Measurements from ENCODE around the gene RPL22L1.
"Not testable (repeated sequence)": the region's sequence is repeated elsewhere in the genome, so short reads cannot be mapped to it uniquely, and the experiment has no call there.

Gene RPL22L1

DNA sequence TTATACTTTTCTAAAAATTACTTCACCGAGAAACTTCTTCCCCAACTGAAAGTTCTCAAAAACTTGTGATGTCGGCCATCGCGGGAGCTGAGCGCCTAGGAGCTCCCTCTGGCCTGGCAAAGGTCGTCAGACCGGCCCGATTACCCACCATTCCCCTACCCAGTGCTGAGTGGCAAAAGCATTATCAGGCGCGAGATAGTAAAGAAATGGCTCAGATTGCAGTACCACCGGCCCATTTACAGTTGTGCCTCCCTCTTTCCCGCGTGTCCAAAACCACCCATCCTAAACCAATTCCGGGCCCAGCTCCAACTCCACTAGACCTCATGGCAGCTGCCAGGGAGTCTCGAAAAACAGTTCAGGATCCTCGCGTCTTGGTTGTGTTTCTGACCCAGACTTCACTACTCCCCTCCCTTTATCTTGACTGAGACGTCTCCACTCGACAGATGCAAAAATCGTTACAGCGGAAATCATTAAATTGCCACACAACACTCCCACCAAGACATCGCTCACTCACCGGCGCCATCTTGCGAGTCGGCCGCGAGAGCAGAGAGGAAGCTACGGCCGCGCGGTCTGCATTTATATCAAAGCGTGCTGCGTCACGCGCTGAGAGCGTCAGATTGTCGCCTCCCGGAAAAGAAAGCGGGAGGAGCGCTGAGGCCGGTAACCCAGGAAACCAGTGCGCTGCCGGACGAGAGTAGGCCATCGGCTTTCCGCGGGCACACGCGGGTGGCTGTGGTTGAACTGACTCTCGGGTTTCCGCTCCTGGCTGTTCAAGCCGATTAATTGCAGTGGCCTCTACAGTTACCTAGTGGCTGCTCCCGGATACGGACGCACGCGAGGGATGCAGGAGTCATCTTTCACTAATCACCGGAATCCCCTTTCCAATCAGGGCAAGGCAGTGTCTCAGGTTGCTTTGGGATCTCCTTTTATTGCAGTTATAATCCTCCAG, at the start of gene RPL22L1:
Gene RPL22L1 (minus strand): TSS at position 551 of the 949 bp plus-strand sequence. CDS start 28 bp downstream, at position 523.
- DNase-seq = peak; percentile 92 to 93

DNA sequence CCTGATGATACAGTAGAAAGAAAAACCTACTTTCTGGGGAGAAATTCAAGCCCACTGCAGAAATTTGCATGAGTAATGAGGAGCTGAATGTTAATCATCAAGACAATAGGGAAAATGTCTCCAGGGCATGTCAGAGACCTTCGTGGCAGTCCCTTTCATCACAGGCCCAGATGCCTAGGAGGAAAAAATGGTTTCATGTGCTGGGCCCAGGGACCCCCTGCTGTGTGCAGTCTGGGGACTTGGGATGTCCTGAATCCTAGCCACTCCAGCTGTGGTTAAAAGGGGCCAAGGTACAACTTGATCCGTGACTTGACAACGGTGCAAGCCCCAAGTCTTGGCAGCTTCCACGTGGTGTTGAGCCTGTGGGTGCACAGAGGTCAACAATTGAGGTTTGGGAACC, 48.7 kb upstream of the RPL22L1 start:
- no peak for DNase-seq

DNA sequence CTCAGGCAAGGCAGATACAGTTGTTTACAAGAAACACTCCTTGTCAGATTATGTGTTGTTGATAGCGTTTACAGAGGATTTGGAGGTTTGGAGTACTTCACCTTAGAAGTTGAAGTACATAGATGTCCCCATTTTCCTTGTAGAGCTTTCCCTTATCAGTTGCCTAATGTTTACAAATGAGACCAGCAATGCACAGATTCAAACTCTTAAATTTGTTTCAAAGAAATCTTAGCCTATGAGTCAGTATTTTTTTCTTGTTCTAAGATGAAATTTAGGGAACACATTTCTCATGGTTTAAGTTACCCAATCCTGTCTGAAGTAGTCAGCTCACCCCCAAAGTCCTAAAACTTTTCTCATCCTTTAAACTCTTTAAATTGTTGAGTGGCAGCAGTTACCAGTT, 44.7 kb upstream of the RPL22L1 start:
- no peak for DNase-seq

DNA sequence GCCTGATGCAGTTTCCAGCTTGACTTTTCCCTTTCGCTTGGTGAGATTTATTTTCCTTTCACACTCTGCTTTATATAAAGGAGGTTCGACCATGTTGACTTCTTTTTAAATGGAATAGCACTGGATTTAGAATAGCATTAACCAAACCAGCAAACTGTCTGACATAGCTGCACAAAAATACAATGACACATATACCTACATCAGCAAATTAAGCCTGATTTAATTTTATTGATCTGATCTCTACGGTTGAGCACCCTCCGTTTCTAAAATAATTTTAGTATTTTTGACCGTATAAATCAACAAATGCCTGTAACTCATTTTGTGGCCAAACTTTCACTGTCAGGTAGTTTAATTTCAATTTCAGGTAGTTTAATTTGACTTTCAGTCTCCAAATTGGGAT, 44.2 kb upstream of the RPL22L1 start:
- DNase-seq = no peak

DNA sequence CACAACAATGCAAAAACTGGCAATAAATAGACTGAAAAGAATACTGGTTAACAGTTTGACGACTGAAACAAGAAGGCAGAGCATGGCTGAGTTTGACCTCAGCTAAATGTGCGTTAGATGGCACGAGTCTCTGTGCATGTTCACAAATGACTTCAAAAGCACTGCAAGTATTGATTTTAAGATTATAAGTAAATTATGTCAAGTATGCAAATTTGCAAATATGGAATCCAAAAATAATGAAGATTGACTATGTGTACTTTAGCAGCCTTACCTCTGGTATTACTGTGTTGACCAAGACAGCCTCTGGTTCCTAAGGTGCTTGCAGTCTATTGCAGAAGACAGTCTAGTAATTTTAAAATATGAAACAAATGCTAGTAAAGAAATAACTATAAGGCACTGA, 41.1 kb upstream of the RPL22L1 start:
- no peak for DNase-seq

DNA sequence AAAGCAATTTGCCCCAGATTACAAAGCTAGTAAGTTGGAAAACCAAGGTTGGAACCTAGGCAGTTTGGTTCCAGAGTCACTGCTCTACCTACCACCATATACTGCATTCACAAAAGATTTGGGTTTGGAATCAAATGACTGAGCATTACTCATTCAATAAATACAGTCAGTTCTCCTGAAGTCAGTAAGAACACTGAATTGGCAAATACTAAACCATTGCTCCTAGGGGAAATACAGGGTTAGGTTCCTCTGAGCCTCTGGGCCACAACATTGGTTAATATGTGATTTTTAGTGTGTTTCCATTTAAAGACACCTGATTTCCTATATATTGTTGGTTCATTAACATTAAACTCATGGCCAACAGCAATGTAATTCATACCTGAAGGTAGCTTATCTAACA, 40.5 kb upstream of the RPL22L1 start:
- DNase-seq = no peak

DNA sequence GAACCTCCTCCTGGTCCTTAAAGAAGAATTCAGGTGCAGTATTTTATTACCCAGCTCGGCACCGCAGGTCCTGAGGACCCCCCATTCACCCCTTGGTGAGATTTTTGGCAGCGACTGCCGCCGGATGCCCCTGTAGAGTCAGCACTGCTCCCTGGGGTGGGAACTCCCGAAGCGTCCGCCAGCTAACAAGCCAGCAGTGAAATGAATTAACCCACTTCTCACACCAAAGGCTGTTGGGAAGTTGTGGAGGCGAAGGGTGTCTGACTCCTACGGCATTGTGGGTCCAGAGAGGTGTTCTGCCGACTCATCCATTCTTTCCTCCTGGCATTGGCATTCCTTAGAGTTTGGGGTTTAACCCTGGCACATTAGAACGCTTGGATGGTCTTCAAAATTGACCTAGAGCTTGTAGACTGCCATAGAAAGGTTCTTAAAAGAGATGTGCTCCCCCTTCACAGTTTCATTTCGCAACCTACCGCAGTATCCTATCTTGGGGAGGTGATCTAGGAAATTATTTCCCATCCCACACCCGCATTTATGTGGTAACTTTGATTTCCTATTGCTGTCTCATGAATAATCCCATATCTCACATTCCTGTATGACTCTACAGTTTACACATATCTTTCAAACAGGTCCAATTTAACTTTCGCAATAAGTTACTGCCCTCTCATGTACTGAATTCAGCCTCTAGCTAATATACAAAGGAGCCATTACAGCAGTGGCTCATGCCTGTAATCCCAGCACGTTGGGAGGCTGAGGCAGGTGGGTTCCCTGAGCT, 39.3 kb upstream of the RPL22L1 start:
- no peak for DNase-seq

DNA sequence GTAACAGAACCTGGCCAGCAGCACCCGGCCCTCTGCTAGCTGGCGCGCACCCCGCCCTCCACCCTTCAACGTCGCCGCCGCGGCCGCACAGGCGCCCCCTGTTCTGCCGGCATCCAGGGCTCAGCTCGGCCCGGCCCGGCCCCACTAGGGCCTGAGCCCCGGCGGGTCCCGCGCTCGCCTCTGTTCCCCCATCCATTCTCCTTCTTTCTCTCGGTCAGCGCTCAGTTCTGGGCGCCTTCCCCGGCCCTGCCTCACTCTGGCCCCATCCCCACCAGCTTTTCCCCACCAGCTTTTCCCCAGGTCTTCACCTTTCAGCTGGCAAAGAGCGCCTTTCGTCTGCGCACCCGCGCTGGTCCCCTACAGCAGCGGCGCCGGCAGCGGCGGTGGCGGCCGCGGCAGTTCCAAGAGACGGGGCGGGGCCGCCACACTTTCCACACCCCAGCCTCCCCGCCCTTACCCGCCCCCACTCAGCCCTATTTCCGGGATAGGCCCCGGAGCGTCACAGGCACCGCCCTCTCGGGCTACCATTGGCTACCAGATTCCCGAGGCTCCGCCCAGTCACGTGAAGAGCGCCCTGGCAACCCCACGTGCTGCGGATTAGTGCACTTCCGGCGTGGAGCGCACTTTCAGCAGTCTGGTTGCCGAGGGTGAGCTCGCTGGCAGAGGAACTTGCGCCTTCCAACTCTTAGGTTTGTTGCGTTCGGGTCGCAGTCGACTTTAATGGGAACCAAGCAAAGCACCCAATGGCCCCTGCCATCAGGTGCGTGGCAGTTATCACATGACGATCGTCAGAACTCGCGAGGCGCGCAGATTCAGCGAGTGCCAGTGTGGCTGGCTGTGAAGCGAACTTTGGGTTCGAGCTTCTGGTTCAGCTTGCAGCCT, 38.5 kb upstream of the RPL22L1 start, which contains the start of gene EIF5A2:
Gene EIF5A2 (minus strand): TSS at position 403 of the 882 bp plus-strand sequence. CDS start 831 bp downstream, outside the sequence.
- DNase-seq = peak; percentile 96

DNA sequence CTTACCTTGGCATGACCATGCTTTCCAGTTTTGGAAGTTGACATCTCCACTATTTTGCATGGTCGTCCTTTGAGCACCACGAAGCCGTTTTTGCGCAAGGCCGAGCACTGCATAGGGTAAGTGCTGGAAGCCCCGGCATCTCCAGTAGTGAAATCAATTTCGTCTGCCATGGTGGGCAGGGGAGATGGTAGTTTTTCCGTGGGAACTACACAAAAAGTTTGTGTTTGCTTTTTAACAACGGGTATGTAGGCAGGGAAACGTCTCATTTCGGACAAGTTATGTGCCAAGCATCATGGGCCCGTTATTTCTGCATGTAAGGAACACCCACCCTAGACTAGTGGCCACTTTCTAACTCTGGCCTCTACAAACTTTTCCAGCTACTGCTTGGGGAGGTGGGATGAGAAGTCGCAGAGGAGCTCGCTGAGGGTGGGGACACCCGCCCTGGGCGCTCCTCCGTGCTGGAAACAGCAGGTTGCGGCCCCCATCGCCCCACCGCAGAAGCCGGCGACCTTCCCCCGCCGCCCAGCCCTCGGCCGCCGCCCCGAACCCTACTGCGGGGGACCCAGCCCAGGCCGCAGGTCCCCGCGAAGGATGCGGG, 37.7 kb upstream of the RPL22L1 start:
- DNase-seq = peak in 1 of 2 donors; percentile 2

DNA sequence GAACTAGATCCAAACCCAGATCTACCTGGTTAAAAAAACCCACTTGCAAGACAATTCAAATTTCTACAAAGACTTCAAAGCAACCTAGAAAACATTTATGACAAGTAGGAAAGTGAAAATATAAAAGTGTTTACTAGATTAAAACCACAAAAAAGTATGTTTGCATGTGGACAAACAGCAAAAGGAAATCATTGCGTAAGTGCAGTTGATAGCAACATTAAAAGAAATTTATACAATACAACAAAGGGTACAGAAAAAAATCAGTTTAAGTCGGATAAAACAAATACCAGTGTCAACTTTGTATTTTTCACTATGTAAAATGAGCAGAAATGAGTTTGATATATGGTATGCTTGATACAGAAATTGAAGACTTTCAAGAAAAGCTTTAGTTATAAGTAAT, 35.9 kb upstream of the RPL22L1 start:
- DNase-seq = no peak

DNA sequence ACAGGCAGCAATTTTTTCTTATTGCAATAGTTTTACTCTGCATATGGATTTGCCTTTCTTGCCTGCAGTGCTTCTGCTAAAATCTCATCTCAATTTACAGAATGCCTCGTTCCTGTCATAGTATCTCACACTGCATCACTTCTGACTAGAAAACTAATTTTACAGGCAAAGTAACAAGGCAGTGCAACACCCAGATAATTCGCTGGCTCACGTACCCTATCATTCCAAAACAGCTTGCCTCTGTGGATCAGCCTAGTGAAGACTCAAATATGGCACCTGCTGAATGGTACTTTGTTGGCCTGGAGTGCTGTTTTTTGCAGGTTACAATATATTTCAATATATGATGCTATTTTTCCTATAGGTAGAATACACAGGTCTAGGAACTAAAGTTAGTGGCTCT, 33.1 kb upstream of the RPL22L1 start:
- no peak for DNase-seq

DNA sequence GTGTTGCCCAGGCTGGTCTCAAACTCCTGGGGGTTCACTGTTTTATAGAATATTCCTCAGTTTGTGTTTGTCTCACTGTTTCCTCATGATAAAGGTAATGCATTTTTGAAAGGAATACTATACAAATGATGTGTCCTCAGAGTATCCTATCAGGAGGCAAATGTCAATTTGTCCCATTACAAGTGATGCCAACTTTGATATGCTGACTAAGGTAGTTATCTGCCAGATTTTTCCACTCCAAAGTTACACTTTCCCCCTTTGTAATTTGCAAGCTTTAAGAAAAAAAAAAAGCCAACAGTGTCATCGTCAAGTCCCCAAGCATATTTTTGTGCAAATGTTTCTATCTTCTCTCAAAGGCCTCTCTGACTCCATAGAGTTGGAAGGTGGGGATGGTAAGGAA, 29.5 kb upstream of the RPL22L1 start:
- no peak for DNase-seq

DNA sequence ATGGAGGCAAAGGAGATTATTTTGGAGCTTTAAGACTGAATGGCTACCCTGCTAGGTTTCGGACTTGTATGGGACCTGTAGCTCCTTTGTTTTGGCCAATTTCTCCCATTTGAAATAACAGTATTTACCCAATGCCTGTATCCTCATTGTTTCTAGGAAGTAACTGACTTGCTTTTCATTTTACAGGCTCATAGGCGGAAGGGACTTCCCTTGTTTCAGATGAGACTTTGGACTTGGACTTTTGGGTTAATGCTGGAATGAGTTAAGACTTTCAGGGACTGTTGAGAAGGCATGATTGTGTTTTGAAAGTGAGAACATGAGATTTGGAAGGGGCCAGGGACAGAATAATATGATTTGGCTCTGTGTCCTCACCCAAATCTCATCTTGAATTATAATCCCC, 28.0 kb upstream of the RPL22L1 start:
- DNase-seq = no peak

DNA sequence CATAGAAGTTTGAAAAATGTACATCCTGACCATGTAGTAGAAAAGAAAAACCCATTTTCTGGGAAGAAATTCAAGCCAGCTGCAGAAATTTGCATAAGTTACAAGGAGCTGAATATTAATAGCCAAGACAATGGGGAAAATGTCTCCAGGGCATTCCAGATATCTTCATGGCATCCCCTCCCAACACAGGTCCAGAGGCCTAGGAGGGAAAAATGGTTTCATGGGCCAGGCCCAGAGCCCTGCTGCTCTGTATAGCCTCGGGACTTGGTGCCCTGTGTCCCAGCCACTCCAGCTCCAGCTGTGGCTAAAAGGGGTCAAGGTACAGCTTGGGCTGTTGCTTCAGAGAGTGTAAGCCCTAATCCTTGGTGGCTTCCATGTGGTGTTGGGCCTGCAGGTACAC, 27.2 kb upstream of the RPL22L1 start:
- not testable (repeated sequence) for DNase-seq

DNA sequence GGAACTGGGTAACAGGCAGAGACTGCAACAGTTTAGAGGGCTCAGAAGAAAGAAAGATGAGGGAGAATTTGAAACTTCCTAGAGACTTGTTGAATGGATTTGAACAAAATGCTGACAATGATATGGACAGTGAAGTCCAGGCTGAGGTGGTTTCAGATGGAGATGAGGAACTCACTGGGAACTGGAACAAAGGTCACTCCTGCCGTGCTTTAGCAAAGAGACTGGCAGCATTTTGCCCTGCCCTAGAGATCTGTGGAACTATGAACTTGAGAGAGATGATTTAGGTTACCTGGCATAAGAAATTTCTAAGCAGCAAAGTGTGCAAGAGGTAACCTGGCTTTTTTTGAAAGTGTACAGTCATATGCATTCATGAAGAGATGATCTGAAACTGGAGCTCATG, 26.8 kb upstream of the RPL22L1 start:
- no peak for DNase-seq

DNA sequence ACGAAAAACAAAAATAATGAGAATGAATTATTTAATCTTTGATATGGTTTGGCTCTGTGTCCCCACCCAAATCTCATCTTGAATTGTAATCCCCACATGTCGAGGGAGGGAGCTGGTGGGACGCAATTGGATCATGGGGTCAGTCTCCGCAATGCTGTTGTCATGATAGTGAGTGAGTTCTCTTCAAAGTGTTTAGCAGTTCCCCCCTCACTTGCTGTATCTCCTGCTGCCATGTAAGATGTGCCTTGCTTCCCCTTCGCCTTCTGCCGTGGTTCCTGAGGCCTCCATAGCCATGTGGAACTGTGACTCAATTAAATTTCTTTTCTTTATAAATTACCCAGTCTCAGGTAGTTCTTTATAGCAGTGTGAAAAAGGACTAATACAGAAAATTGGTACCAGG, 26.3 kb upstream of the RPL22L1 start:
- not testable (repeated sequence) for DNase-seq

DNA sequence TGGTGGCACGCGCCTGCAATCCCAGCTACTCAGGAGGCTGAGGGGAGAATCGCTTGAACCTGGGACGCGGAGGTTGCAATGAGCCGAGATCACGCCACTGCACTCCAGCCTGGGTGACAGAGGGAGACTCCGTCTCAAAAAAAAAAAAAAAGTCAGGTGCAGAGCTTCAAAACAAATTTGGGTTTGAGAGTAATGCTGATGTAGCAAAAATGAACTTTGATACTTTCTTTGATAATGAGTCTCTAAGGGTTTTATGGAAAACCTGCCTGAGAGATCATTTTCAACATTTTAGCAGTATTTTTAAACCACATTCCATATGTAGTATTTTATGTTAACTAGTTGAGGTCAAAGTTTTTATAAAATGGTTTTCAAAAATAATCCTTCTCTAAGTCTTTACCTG, 23.9 kb upstream of the RPL22L1 start:
- no peak for DNase-seq

DNA sequence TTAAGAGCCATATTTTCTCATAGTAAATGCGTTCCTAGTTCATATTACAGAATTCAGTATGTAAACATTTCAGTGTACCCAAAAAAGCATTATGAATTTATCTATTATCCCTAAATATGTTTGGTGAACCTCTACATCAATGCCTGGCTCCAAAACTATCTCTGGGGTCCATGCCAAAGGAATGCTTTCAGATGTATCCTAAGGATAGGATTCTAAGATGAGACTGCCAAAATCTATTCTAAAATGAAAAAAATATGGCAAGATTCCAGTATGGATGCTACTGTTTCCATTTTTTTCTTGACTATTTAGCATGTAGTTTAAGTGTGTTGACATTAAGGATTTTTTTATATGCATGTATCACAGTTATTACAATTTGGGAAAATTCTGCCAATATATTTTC, 19.6 kb upstream of the RPL22L1 start:
- no peak for DNase-seq

DNA sequence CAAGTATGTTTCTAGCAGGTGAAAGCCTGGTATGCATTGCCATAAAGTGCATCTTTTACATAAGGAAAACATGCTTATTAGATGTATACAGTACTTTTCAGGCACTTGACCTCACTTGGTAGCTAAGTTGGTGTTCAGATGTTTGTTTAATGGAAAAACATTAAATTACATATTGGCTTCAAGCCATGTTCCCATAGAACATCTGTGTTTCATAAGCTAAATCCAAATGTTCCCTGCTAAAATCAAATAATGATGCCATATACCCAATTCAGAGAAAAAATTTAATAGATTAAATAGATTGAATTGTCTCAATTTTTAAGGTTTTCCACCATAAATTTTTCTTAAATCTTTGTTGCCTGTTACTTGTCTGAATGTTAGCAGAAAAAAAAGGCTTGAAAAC, 19.1 kb upstream of the RPL22L1 start:
- no peak for DNase-seq

DNA sequence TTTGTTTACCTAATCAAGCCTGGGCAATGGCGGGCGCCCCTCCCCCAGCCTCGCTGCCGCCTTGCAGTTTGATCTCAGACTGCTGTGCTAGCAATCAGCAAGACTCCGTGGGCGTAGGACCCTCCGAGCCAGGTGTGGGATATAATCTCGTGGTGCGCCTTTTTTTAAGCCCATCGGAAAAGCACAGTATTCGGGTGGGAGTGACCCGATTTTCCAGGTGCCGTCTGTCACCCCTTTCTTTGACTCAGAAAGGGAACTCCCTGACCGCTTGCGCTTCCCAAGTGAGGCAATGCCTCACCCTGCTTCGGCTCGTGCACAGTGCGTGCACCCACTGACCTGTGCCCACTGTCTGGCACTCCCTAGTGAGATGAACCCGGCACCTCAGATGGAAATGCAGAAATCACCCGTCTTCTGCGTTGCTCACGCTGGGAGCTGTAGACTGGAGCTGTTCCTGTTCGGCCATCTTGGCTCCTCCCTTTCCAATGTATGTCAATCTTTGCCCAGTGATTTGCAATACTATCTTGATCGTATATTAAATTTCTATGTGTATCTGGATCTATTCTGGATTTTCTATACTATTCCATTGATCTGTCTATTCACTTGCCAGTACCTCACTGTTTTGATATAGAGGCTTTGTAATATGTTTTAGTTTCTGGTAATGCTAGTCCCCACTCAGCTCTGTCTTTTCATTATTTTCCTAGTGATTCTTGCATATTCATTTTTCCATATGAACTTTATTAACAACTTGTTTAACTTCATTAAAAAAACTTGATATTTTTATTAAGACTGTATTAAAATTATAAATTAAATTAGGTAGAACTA, 14.3 kb upstream of the RPL22L1 start:
- DNase-seq = not testable (repeated sequence)

DNA sequence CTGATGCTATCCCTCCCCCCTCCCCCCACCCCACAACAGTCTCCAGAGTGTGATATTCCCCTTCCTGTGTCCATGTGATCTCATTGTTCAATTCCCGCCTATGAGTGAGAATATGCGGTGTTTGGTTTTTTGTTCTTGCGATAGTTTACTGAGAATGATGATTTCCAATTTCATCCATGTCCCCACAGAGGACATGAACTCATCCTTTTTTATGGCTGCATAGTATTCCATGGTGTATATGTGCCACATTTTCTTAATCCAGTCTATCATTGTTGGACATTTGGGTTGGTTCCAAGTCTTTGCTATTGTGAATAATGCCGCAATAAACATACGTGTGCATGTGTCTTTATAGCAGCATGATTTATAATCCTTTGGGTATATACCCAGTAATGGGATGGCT, 8.7 kb upstream of the RPL22L1 start:
- DNase-seq = not testable (repeated sequence)
